ENCODE data around the gene STX1B. TPM values are rescaled to one million over a fixed set of nuclear protein-coding genes. Genes with fewer than 3 reads are reported as not detected.

STX1B gene
- total RNA-seq, 1 experiment from 2014 or later: 3.9 TPM

GRCh38 chr16:30948667-30949649, 61.5 kb downstream of the STX1B start, which contains the start of gene ORAI3:
Gene ORAI3 (plus strand): TSS chr16:30949068. CDS start chr16:30949290, 222 bp downstream.
- no peak for TF ChIP-seq CTCF (conservative IDR thresholded peaks at IDR 0.05)
- no peak for TF ChIP-seq EZH2 (IDR thresholded peaks at IDR 0.05; ENCODE audit: low read depth)
- Histone ChIP-seq H3K4me3 (peak within 1 kb of the TSS; percentile 90), H3K4me2 (peak within 1 kb of the TSS; percentile 91), H3K9me3 (ENCODE audit: insufficient read depth, low read depth) (no peaks in the 10 kb centered on the region), H3K79me2 (ENCODE audit: low read depth) (no peaks in the 10 kb centered on the region), H3K9me2 (ENCODE audit: insufficient read depth) (no peaks in the 10 kb centered on the region), H4K20me1 (ENCODE audit: insufficient read depth) (peaks cover 10% of the 10 kb centered on the region; the same call in 1 of the 2 replicates), H3K27ac (no peak within 1 kb of the TSS), H3K36me3 (ENCODE audit: low read depth) (peaks cover 8% of the 10 kb centered on the region; the same call in 1 of the 2 replicates), H3F3A (ENCODE audit: insufficient read depth, low read depth) (peaks cover 49% of the 10 kb centered on the region; the same call in 1 of the 2 replicates), H3K4me1 (replicated peaks; ENCODE audit: insufficient read depth) (peaks cover 15% of the 10 kb centered on the region), H3K27me3 (ENCODE audit: insufficient read depth, low read depth) (no peaks in the 10 kb centered on the region), H2AFZ (peak within 1 kb of the TSS; percentile 57; the same call in 1 of the 2 replicates)
- POLR2A ChIA-PET (ENCODE audit: unreplicated experiment): interaction anchor here (0.5 to 0.6 kb wide), 3 partner anchors 57 to 209 kb away, joined by 8 to 23 read pairs (median 12); a partner anchor contains a TSS
- BruUV-seq (replicated peaks): TSS peak; percentile 11
- CTCF ChIA-PET: no interaction called here
- intact Hi-C loops (cut with micrococcal nuclease; ENCODE audit: unreplicated experiment): no loop called here
- DNase-seq: peak; percentile 53 to 73

DNA sequence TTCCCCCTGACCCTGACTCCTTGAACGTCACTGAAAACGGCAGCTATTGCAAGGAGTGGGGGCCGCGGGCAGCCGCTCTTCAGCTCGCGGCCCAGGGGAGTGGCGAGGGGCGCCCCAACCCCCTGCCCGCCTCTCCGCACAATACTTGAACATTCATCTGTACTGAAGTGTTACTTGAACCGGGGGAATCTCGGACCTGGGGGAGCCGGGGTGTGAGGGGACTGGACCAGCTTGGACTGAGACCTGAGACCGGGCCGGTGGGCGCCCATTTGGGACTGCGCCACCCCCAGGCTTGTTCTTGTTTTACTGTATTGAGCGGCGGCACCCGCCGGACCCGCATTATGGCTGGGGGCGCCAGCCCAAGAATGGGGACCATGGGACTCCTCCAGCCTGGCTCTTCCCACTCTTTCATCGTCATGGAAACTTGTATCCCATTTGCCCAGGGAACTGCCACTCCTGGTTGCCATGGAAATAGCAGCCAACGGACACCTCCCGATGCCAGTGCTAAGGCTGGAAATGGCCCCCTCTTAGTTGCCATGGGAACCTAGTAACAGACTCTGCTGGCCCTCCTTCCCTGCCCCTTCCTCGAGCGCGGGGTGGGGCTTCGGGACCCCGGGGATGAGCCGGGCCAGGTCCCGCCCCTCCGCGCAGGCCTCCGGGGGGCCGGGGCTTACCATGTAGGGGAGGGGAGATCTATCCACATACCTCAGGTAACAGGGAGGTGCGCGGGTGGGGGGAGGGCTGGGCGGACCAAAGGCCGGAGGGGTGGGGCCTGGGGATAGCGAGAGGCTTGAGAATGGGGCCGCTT, 62.4 kb downstream of the STX1B start:
- no peaks in the 10 kb centered on the region for H3K79me2 ChIP-seq (ENCODE audit: low read depth)
- no peaks in the 10 kb centered on the region for H3K27me3 ChIP-seq (ENCODE audit: insufficient read depth, low read depth)
- H3F3A ChIP-seq (ENCODE audit: insufficient read depth, low read depth): peaks cover 48% of the 10 kb centered on the region; the same call in 1 of the 2 replicates
- H4K20me1 ChIP-seq (ENCODE audit: insufficient read depth): peaks cover 14% of the 10 kb centered on the region
- peak; percentile 90 to 92 for DNase-seq
- no peak overlapping the region for H3K27ac ChIP-seq
- no peaks in the 10 kb centered on the region for H3K9me2 ChIP-seq (ENCODE audit: insufficient read depth)
- H3K4me3 ChIP-seq: peak overlapping the region; percentile 90
- peaks cover 9% of the 10 kb centered on the region; the same call in 1 of the 2 replicates for H3K36me3 ChIP-seq (ENCODE audit: low read depth)
- ChIA-PET CTCF (interaction anchor here (0.6 kb wide), 2 partner anchors 23 to 191 kb away, joined by 3 to 9 read pairs; no protein-coding TSS in a partner anchor), POLR2A (ENCODE audit: unreplicated experiment) (no interaction called here)
- H3K4me2 ChIP-seq: peak overlapping the region; percentile 91
- H3K4me1 ChIP-seq (replicated peaks; ENCODE audit: insufficient read depth): peaks cover 15% of the 10 kb centered on the region
- BruUV-seq (replicated peaks): no TSS peak
- no peak overlapping the region for H2AFZ ChIP-seq
- intact Hi-C loops (cut with micrococcal nuclease; ENCODE audit: unreplicated experiment): no loop called here
- no peak for TF ChIP-seq EZH2 (IDR thresholded peaks at IDR 0.05; ENCODE audit: low read depth)
- H3K9me3 ChIP-seq (ENCODE audit: insufficient read depth, low read depth): no peaks in the 10 kb centered on the region

DNA sequence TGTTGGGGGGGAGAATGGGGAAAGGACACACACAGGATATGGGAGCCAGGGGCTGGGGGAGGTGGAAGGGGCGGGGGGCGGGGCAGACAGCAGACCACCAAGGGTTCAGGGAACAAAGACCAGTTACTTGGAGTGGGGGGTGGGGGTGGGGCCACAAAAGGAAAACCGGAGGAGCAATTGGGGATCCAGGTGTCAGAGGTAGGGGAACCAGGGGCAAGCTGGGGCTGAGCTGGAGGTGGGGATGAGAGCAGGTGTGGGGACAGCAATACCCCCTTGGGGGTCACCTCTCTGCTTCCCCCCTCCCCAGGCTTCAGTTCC, 62.9 kb downstream of the STX1B start:
- intact Hi-C loops (cut with micrococcal nuclease; ENCODE audit: unreplicated experiment): no loop called here
- no peak overlapping the region for H3K27ac ChIP-seq
- peaks cover 15% of the 10 kb centered on the region; the same call in 1 of the 2 replicates for H3K36me3 ChIP-seq (ENCODE audit: low read depth)
- no peak for DNase-seq
- H3K4me3 ChIP-seq: no peak overlapping the region
- peaks cover 50% of the 10 kb centered on the region; the same call in 1 of the 2 replicates for H3F3A ChIP-seq (ENCODE audit: insufficient read depth, low read depth)
- peaks cover 15% of the 10 kb centered on the region for H3K4me1 ChIP-seq (replicated peaks; ENCODE audit: insufficient read depth)
- H2AFZ ChIP-seq: no peak overlapping the region
- H3K79me2 ChIP-seq (ENCODE audit: low read depth): peaks cover 4% of the 10 kb centered on the region; the same call in 1 of the 2 replicates
- H3K27me3 ChIP-seq (ENCODE audit: insufficient read depth, low read depth): no peaks in the 10 kb centered on the region
- ChIA-PET CTCF (interaction anchor here (0.6 kb wide), 2 partner anchors 24 to 190 kb away, joined by 3 to 9 read pairs; no protein-coding TSS in a partner anchor), POLR2A (ENCODE audit: unreplicated experiment) (no interaction called here)
- TF ChIP-seq CTCF (conservative IDR thresholded peaks at IDR 0.05): no peak
- TF ChIP-seq EZH2 (IDR thresholded peaks at IDR 0.05; ENCODE audit: low read depth): no peak
- H3K9me2 ChIP-seq (ENCODE audit: insufficient read depth): no peaks in the 10 kb centered on the region
- BruUV-seq (replicated peaks): no TSS peak
- no peaks in the 10 kb centered on the region for H3K9me3 ChIP-seq (ENCODE audit: insufficient read depth, low read depth)
- H4K20me1 ChIP-seq (ENCODE audit: insufficient read depth): peaks cover 19% of the 10 kb centered on the region
- H3K4me2 ChIP-seq: no peak overlapping the region
